Mononuclear cell (primary cell): ENCODE results near the gene FLRT2. TPM values are rescaled to one million over a fixed set of nuclear protein-coding genes. Genes with fewer than 3 reads are reported as not detected.

ENCODE experiments used
- H3K27me3 ChIP-seq: 2 replicates; pipeline ENCODE4 v1.6.0; 2011; ENCODE audit warnings: low read length, control low read depth; ENCODE audit not compliant: insufficient read depth
- H3K4me1 ChIP-seq: 2 replicates; pipeline ENCODE4 v1.5.1; 2011; ENCODE audit warnings: mild to moderate bottlenecking, low read length, control low read depth; ENCODE audit not compliant: insufficient read depth
- H3K4me3 ChIP-seq: 2 replicates; pipeline ENCODE4 v1.5.1; 2011; ENCODE audit warnings: mild to moderate bottlenecking, low read length, moderate library complexity
- H3K9me3 ChIP-seq: 2 replicates; pipeline ENCODE4 v1.5.1; 2011; ENCODE audit warnings: low read depth, mild to moderate bottlenecking, control low read depth, low read length
- total RNA-seq: library from RNA; depleted of rRNA; stranded (reverse); fragments of >200 nt; gene quantifications from one replicate; pipeline ENCODE4 v1.2.3, GENCODE V29; 2012

Gene FLRT2
- total RNA-seq = under 0.01 TPM

GRCh38 chr14:85529803-85530574 is at the start of gene FLRT2:
Gene FLRT2, plus strand, starts transcription at chr14:85530144. Its CDS starts 91,371 bp downstream, at chr14:85621515.
- Histone ChIP-seq H3K4me3 (no peak within 1 kb of the TSS), H3K27me3 (peaks cover 75% of the 10 kb centered on the region), H3K4me1 (peaks cover 25% of the 10 kb centered on the region), H3K9me3 (no peaks in the 10 kb centered on the region)

- H3K4me3 ChIP-seq = no peak overlapping the region
- no peaks in the 10 kb centered on the region for H3K9me3 ChIP-seq
- no peaks in the 10 kb centered on the region for H3K27me3 ChIP-seq
- no peaks in the 10 kb centered on the region for H3K4me1 ChIP-seq
These were observed 48.5 kb upstream of the FLRT2 start for GRCh38 chr14:85481471-85481870.

GRCh38 chr14:85482552-85482951 is 47.4 kb upstream of the FLRT2 start:
- Histone ChIP-seq H3K4me1 (no peaks in the 10 kb centered on the region), H3K9me3 (no peaks in the 10 kb centered on the region), H3K27me3 (no peaks in the 10 kb centered on the region), H3K4me3 (no peak overlapping the region)

GRCh38 chr14:85483037-85483436 is 46.9 kb upstream of the FLRT2 start:
- H3K4me1 ChIP-seq = no peaks in the 10 kb centered on the region
- no peak overlapping the region for H3K4me3 ChIP-seq
- no peaks in the 10 kb centered on the region for H3K9me3 ChIP-seq
- no peaks in the 10 kb centered on the region for H3K27me3 ChIP-seq

GRCh38 chr14:85483652-85484051 is 46.3 kb upstream of the FLRT2 start:
- Histone ChIP-seq H3K9me3 (no peaks in the 10 kb centered on the region), H3K4me3 (no peak overlapping the region), H3K27me3 (no peaks in the 10 kb centered on the region), H3K4me1 (no peaks in the 10 kb centered on the region)

GRCh38 chr14:85487215-85487614 is 42.7 kb upstream of the FLRT2 start:
- no peak overlapping the region for H3K4me3 ChIP-seq
- no peaks in the 10 kb centered on the region for H3K4me1 ChIP-seq
- H3K9me3 ChIP-seq = no peaks in the 10 kb centered on the region
- no peaks in the 10 kb centered on the region for H3K27me3 ChIP-seq

- Histone ChIP-seq H3K4me3 (no peak overlapping the region), H3K4me1 (no peaks in the 10 kb centered on the region), H3K27me3 (no peaks in the 10 kb centered on the region), H3K9me3 (no peaks in the 10 kb centered on the region)
These were observed 28.2 kb upstream of the FLRT2 start for GRCh38 chr14:85501751-85502150.

GRCh38 chr14:85508863-85509262 is 21.1 kb upstream of the FLRT2 start:
- H3K4me1 ChIP-seq = no peaks in the 10 kb centered on the region
- no peaks in the 10 kb centered on the region for H3K27me3 ChIP-seq
- H3K4me3 ChIP-seq = no peak overlapping the region
- H3K9me3 ChIP-seq = no peaks in the 10 kb centered on the region

- H3K27me3 ChIP-seq = no peaks in the 10 kb centered on the region
- no peaks in the 10 kb centered on the region for H3K4me1 ChIP-seq
- H3K9me3 ChIP-seq = no peaks in the 10 kb centered on the region
- H3K4me3 ChIP-seq = no peak overlapping the region
These were observed 17.5 kb upstream of the FLRT2 start for GRCh38 chr14:85512451-85512850.

GRCh38 chr14:85514487-85514886 is 15.5 kb upstream of the FLRT2 start:
- H3K27me3 ChIP-seq = no peaks in the 10 kb centered on the region
- no peak overlapping the region for H3K4me3 ChIP-seq
- no peaks in the 10 kb centered on the region for H3K4me1 ChIP-seq
- no peaks in the 10 kb centered on the region for H3K9me3 ChIP-seq

GRCh38 chr14:85516239-85517113 is 13.5 kb upstream of the FLRT2 start:
- Histone ChIP-seq H3K4me1 (no peaks in the 10 kb centered on the region), H3K4me3 (no peak overlapping the region), H3K27me3 (no peaks in the 10 kb centered on the region), H3K9me3 (no peaks in the 10 kb centered on the region)

- Histone ChIP-seq H3K9me3 (no peaks in the 10 kb centered on the region), H3K4me3 (no peak overlapping the region), H3K27me3 (no peaks in the 10 kb centered on the region), H3K4me1 (no peaks in the 10 kb centered on the region)
These were observed 12.7 kb upstream of the FLRT2 start for GRCh38 chr14:85517114-85517688.

- Histone ChIP-seq H3K9me3 (no peaks in the 10 kb centered on the region), H3K4me3 (no peak overlapping the region), H3K27me3 (no peaks in the 10 kb centered on the region), H3K4me1 (no peaks in the 10 kb centered on the region)
These were observed 10.2 kb upstream of the FLRT2 start for GRCh38 chr14:85519661-85520305.

- peaks cover 3% of the 10 kb centered on the region for H3K27me3 ChIP-seq
- H3K4me3 ChIP-seq = no peak overlapping the region
- H3K9me3 ChIP-seq = no peaks in the 10 kb centered on the region
- no peaks in the 10 kb centered on the region for H3K4me1 ChIP-seq
These were observed 9.4 kb upstream of the FLRT2 start for GRCh38 chr14:85520581-85520980.

GRCh38 chr14:85523624-85524023 is 6.3 kb upstream of the FLRT2 start:
- H3K9me3 ChIP-seq = no peaks in the 10 kb centered on the region
- H3K4me3 ChIP-seq = no peak overlapping the region
- H3K27me3 ChIP-seq = peaks cover 15% of the 10 kb centered on the region
- no peaks in the 10 kb centered on the region for H3K4me1 ChIP-seq
